HEK293 (cell line): ENCODE data around the gene HOOK1.
A peak's percentile ranks its signal among the peaks of the same experiment; 100 is the strongest.

Experiments used
- HOXC10 ChIP-seq: sonication (generic); formaldehyde crosslinking; IDR thresholded peaks from 2 replicates; pipeline ENCODE4 v1.8.1; 2023; ENCODE audit warnings: mild to moderate bottlenecking, missing genetic modification reagents
- HOXD13 ChIP-seq: sonication (generic); formaldehyde crosslinking; IDR thresholded peaks from 2 replicates; pipeline ENCODE4 v1.8.0; 2022; ENCODE audit warnings: missing genetic modification reagents, borderline replicate concordance
- IKZF3 ChIP-seq: fragments of 450-650 bp; IDR thresholded peaks from 2 replicates; pipeline ENCODE4 v1.5.0; 2018; ENCODE audit warnings: missing biosample characterization, mild to moderate bottlenecking, missing genetic modification characterization, moderate library complexity
- KLF1 ChIP-seq: fragments of 450-650 bp; formaldehyde crosslinking; IDR thresholded peaks from 2 replicates; pipeline ENCODE4 v1.5.1; 2016; ENCODE audit warnings: missing biosample characterization, missing genetic modification characterization
- MZF1 ChIP-seq: fragments of 450-650 bp; formaldehyde crosslinking; IDR thresholded peaks from 2 replicates; pipeline ENCODE4 v1.5.1; 2017; ENCODE audit warnings: missing biosample characterization, missing genetic modification characterization, borderline replicate concordance
- RBAK ChIP-seq: fragments of 450-650 bp; formaldehyde crosslinking; IDR thresholded peaks from 2 replicates; pipeline ENCODE4 v1.5.1; 2016; ENCODE audit warnings: missing biosample characterization, missing genetic modification characterization
- TRIM28 ChIP-seq: IDR thresholded peaks from 2 replicates; pipeline ENCODE4 v1.6.1; 2011; ENCODE audit warnings: low read length, control low read depth, borderline replicate concordance
- ZEB2 ChIP-seq: fragments of 450-650 bp; formaldehyde crosslinking; IDR thresholded peaks from 2 replicates; pipeline ENCODE4 v1.5.1; 2016; ENCODE audit warnings: missing biosample characterization, missing genetic modification characterization
- ZFP3 ChIP-seq: fragments of 450-650 bp; formaldehyde crosslinking; IDR thresholded peaks from 2 replicates; pipeline ENCODE4 v1.5.1; 2016; ENCODE audit warnings: low read depth, missing biosample characterization, missing genetic modification characterization
- ZFP37 ChIP-seq: fragments of 450-650 bp; formaldehyde crosslinking; IDR thresholded peaks from 2 replicates; pipeline ENCODE4 v1.5.1; 2016; ENCODE audit warnings: missing biosample characterization, missing genetic modification characterization
- ZFP41 ChIP-seq: fragments of 450-650 bp; formaldehyde crosslinking; IDR thresholded peaks from 2 replicates; pipeline ENCODE4 v1.5.1; 2016; ENCODE audit warnings: missing biosample characterization, missing genetic modification characterization, borderline replicate concordance
- ZNF138 ChIP-seq: fragments of 450-650 bp; formaldehyde crosslinking; IDR thresholded peaks from 2 replicates; pipeline ENCODE4 v1.5.1; 2016; ENCODE audit warnings: missing biosample characterization, missing genetic modification characterization, borderline replicate concordance
- ZNF146 ChIP-seq: fragments of 450-650 bp; formaldehyde crosslinking; IDR thresholded peaks from 2 replicates; pipeline ENCODE4 v1.5.1; 2016; ENCODE audit warnings: missing biosample characterization, missing genetic modification characterization
- ZNF2 ChIP-seq: fragments of 450-650 bp; formaldehyde crosslinking; IDR thresholded peaks from 2 replicates; pipeline ENCODE4 v1.5.1; 2016; ENCODE audit warnings: missing biosample characterization, missing genetic modification characterization
- ZNF248 ChIP-seq: fragments of 450-650 bp; formaldehyde crosslinking; IDR thresholded peaks from 2 replicates; pipeline ENCODE4 v1.5.1; 2017; ENCODE audit warnings: missing biosample characterization, missing genetic modification characterization
- ZNF366 ChIP-seq: fragments of 450-650 bp; formaldehyde crosslinking; conservative IDR thresholded peaks from 2 replicates; pipeline ENCODE4 v1.5.1; 2016; ENCODE audit warnings: missing biosample characterization, missing genetic modification characterization
- ZNF423 ChIP-seq: fragments of 450-650 bp; formaldehyde crosslinking; IDR thresholded peaks from 2 replicates; pipeline ENCODE4 v1.5.1; 2016; ENCODE audit warnings: missing biosample characterization, missing genetic modification characterization
- ZNF48 ChIP-seq: fragments of 450-650 bp; formaldehyde crosslinking; IDR thresholded peaks from 2 replicates; pipeline ENCODE4 v1.5.1; 2016; ENCODE audit warnings: missing biosample characterization, missing genetic modification characterization
- ZNF549 ChIP-seq: fragments of 450-650 bp; IDR thresholded peaks from 2 replicates; pipeline ENCODE4 v1.5.1; 2018; ENCODE audit warnings: missing biosample characterization, missing genetic modification characterization, mild to moderate bottlenecking, inconsistent platforms, moderate library complexity
- ZNF660 ChIP-seq: fragments of 450-650 bp; IDR thresholded peaks from 2 replicates; pipeline ENCODE4 v1.5.1; 2018; ENCODE audit warnings: missing biosample characterization, mild to moderate bottlenecking, missing genetic modification characterization
- ZNF664 ChIP-seq: fragments of 450-650 bp; formaldehyde crosslinking; IDR thresholded peaks from 2 replicates; pipeline ENCODE4 v1.5.1; 2016; ENCODE audit warnings: missing biosample characterization, missing genetic modification characterization
- ZNF707 ChIP-seq: fragments of 450-650 bp; formaldehyde crosslinking; IDR thresholded peaks from 2 replicates; pipeline ENCODE4 v1.5.1; 2016; ENCODE audit warnings: missing biosample characterization, missing genetic modification characterization
- ZNF776 ChIP-seq: fragments of 450-650 bp; formaldehyde crosslinking; IDR thresholded peaks from 2 replicates; pipeline ENCODE4 v1.5.0; 2017; ENCODE audit warnings: missing biosample characterization, missing genetic modification characterization, borderline replicate concordance
- ZNF791 ChIP-seq: fragments of 450-650 bp; formaldehyde crosslinking; IDR thresholded peaks from 2 replicates; pipeline ENCODE4 v1.5.1; 2016; ENCODE audit warnings: missing biosample characterization, missing genetic modification characterization
- ZNF830 ChIP-seq: fragments of 450-650 bp; IDR thresholded peaks from 2 replicates; pipeline ENCODE4 v1.5.0; 2018; ENCODE audit warnings: missing biosample characterization, missing genetic modification characterization, low read depth, mild to moderate bottlenecking, moderate library complexity
- ZXDB ChIP-seq: fragments of 450-650 bp; formaldehyde crosslinking; IDR thresholded peaks from 2 replicates; pipeline ENCODE4 v1.5.1; 2016; ENCODE audit warnings: missing biosample characterization, missing genetic modification characterization
- TF ChIP-seq, protein P1 (sequence below): fragments of 450-650 bp; formaldehyde crosslinking; IDR thresholded peaks from 2 replicates; pipeline ENCODE4 v1.5.1; 2016; ENCODE audit warnings: missing biosample characterization, missing genetic modification characterization, low read depth
- TF ChIP-seq, protein P2 (sequence below): fragments of 450-650 bp; formaldehyde crosslinking; IDR thresholded peaks from 2 replicates; pipeline ENCODE4 v1.5.1; 2017; ENCODE audit warnings: missing biosample characterization, missing genetic modification characterization
- TF ChIP-seq, protein P3 (sequence below): fragments of 450-650 bp; formaldehyde crosslinking; IDR thresholded peaks from 2 replicates; pipeline ENCODE4 v1.5.1; 2016; ENCODE audit warnings: missing biosample characterization, missing genetic modification characterization
- TF ChIP-seq, protein P4 (sequence below): fragments of 450-650 bp; formaldehyde crosslinking; IDR thresholded peaks from 2 replicates; pipeline ENCODE4 v1.5.1; 2017; ENCODE audit warnings: missing biosample characterization, missing genetic modification characterization
- TF ChIP-seq, protein P5 (sequence below): fragments of 450-650 bp; formaldehyde crosslinking; IDR thresholded peaks from 2 replicates; pipeline ENCODE4 v1.5.1; 2016; ENCODE audit warnings: missing biosample characterization, missing genetic modification characterization, borderline replicate concordance

HOOK1 gene

DNA sequence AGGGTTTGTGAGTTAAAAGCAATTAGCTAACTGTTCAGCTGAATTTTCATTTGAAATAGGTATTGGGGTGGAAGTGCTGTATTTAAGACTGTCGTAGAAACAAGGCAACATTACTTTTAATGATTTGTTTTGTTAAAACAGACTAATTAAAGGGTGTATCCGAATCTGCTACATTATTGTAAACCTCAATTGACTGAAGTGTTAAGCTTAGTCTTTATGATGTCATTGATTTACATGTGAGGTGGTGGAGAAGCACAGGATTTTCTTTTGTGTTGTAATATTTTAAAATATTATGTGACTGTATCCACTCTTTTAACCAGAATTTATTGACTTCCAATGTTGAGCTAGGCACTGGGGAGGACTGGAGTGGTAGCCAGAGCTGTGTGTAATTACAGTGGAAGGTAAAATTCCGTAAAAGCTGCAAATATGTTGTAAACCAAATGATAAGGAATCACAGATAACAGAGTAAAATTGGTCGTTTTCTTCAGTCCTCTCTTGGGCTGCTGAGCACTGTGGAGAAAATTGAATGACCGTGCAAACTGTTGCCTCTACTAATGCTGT lies 1.6 kb downstream of the HOOK1 start (continued):
- TF ChIP-seq, protein P1, sequence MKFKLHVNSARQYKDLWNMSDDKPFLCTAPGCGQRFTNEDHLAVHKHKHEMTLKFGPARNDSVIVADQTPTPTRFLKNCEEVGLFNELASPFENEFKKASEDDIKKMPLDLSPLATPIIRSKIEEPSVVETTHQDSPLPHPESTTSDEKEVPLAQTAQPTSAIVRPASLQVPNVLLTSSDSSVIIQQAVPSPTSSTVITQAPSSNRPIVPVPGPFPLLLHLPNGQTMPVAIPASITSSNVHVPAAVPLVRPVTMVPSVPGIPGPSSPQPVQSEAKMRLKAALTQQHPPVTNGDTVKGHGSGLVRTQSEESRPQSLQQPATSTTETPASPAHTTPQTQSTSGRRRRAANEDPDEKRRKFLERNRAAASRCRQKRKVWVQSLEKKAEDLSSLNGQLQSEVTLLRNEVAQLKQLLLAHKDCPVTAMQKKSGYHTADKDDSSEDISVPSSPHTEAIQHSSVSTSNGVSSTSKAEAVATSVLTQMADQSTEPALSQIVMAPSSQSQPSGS (tag by site-specific recombination): peak; percentile 92
- TF ChIP-seq ZXDB (no peak), ZNF146 (tag by site-specific recombination) (no peak), ZNF830 (tag by site-specific recombination) (no peak), ZEB2 (tag by site-specific recombination) (no peak), ZNF366 (tag by site-specific recombination) (0 out of 2 replicates have a peak, but pooled peaks have one; percentile 6), ZFP41 (no peak), ZFP3 (tag by site-specific recombination) (no peak), IKZF3 (no peak), ZNF664 (no peak), HOXD13 (CRISPR knock-in tag) (no peak), ZNF423 (tag by site-specific recombination) (no peak), MZF1 (tag by site-specific recombination) (no peak), ZNF776 (tag by site-specific recombination) (no peak), ZNF138 (tag by site-specific recombination) (no peak), RBAK (tag by site-specific recombination) (no peak), ZNF248 (no peak), ZNF791 (tag by site-specific recombination) (no peak), KLF1 (tag by site-specific recombination) (no peak), HOXC10 (CRISPR knock-in tag) (no peak), TRIM28 (peak; percentile 48; the same call in 1 of the 2 replicates), ZNF2 (no peak), ZNF549 (tag by site-specific recombination) (no peak), ZNF660 (tag by site-specific recombination) (no peak), ZFP37 (tag by site-specific recombination) (no peak), ZNF48 (tag by site-specific recombination) (no peak), ZNF707 (tag by site-specific recombination) (no peak)
- TF ChIP-seq, protein P2, sequence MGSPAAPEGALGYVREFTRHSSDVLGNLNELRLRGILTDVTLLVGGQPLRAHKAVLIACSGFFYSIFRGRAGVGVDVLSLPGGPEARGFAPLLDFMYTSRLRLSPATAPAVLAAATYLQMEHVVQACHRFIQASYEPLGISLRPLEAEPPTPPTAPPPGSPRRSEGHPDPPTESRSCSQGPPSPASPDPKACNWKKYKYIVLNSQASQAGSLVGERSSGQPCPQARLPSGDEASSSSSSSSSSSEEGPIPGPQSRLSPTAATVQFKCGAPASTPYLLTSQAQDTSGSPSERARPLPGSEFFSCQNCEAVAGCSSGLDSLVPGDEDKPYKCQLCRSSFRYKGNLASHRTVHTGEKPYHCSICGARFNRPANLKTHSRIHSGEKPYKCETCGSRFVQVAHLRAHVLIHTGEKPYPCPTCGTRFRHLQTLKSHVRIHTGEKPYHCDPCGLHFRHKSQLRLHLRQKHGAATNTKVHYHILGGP (tag by site-specific recombination): no peak
- TF ChIP-seq, protein P3, sequence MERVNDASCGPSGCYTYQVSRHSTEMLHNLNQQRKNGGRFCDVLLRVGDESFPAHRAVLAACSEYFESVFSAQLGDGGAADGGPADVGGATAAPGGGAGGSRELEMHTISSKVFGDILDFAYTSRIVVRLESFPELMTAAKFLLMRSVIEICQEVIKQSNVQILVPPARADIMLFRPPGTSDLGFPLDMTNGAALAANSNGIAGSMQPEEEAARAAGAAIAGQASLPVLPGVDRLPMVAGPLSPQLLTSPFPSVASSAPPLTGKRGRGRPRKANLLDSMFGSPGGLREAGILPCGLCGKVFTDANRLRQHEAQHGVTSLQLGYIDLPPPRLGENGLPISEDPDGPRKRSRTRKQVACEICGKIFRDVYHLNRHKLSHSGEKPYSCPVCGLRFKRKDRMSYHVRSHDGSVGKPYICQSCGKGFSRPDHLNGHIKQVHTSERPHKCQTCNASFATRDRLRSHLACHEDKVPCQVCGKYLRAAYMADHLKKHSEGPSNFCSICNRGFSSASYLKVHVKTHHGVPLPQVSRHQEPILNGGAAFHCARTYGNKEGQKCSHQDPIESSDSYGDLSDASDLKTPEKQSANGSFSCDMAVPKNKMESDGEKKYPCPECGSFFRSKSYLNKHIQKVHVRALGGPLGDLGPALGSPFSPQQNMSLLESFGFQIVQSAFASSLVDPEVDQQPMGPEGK (tag by site-specific recombination): no peak
- TF ChIP-seq, protein P4, sequence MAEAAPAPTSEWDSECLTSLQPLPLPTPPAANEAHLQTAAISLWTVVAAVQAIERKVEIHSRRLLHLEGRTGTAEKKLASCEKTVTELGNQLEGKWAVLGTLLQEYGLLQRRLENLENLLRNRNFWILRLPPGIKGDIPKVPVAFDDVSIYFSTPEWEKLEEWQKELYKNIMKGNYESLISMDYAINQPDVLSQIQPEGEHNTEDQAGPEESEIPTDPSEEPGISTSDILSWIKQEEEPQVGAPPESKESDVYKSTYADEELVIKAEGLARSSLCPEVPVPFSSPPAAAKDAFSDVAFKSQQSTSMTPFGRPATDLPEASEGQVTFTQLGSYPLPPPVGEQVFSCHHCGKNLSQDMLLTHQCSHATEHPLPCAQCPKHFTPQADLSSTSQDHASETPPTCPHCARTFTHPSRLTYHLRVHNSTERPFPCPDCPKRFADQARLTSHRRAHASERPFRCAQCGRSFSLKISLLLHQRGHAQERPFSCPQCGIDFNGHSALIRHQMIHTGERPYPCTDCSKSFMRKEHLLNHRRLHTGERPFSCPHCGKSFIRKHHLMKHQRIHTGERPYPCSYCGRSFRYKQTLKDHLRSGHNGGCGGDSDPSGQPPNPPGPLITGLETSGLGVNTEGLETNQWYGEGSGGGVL (tag by site-specific recombination): no peak
- TF ChIP-seq, protein P5, sequence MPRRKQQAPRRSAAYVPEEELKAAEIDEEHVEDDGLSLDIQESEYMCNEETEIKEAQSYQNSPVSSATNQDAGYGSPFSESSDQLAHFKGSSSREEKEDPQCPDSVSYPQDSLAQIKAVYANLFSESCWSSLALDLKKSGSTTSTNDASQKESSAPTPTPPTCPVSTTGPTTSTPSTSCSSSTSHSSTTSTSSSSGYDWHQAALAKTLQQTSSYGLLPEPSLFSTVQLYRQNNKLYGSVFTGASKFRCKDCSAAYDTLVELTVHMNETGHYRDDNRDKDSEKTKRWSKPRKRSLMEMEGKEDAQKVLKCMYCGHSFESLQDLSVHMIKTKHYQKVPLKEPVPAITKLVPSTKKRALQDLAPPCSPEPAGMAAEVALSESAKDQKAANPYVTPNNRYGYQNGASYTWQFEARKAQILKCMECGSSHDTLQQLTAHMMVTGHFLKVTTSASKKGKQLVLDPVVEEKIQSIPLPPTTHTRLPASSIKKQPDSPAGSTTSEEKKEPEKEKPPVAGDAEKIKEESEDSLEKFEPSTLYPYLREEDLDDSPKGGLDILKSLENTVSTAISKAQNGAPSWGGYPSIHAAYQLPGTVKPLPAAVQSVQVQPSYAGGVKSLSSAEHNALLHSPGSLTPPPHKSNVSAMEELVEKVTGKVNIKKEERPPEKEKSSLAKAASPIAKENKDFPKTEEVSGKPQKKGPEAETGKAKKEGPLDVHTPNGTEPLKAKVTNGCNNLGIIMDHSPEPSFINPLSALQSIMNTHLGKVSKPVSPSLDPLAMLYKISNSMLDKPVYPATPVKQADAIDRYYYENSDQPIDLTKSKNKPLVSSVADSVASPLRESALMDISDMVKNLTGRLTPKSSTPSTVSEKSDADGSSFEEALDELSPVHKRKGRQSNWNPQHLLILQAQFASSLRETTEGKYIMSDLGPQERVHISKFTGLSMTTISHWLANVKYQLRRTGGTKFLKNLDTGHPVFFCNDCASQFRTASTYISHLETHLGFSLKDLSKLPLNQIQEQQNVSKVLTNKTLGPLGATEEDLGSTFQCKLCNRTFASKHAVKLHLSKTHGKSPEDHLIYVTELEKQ: no peak
